Smooth muscle cell (in vitro differentiated cells): ENCODE measurements around the gene CCR5AS.

Experiments used
- DNase-seq: peaks from one replicate; lab custom pipeline; 2025; ENCODE audit not compliant: unreplicated experiment; lab: John Stamatoyannopoulos, UW
- H2AFZ ChIP-seq: fragments of 200-600 bp; sonication (generic); 2 replicates; pipeline ENCODE4 v1.6.0; 2016; ENCODE audit warnings: antibody characterized with exemption, low read depth, mild to moderate bottlenecking
- H3F3A ChIP-seq: fragments of 200-600 bp; sonication (generic); 2 replicates; pipeline ENCODE4 v1.6.0; 2017; ENCODE audit warnings: antibody characterized with exemption, low read depth
- H3K27ac ChIP-seq: fragments of 200-600 bp; sonication (generic); 2 replicates; pipeline ENCODE4 v1.5.1; 2016; ENCODE audit warnings: low read depth, mild to moderate bottlenecking
- H3K27me3 ChIP-seq: fragments of 200-600 bp; sonication (generic); 2 replicates; pipeline ENCODE4 v1.6.1; 2016; ENCODE audit warnings: low read depth, mild to moderate bottlenecking
- H3K36me3 ChIP-seq: fragments of 200-600 bp; sonication (generic); 2 replicates; pipeline ENCODE4 v1.5.1; 2016; ENCODE audit warnings: low read depth
- H3K4me1 ChIP-seq: fragments of 200-600 bp; sonication (generic); 2 replicates; pipeline ENCODE4 v1.5.1; 2016; ENCODE audit warnings: low read depth
- H3K4me2 ChIP-seq: fragments of 200-600 bp; sonication (generic); 2 replicates; pipeline ENCODE4 v1.6.0; 2016; ENCODE audit warnings: mild to moderate bottlenecking
- H3K4me3 ChIP-seq: fragments of 200-600 bp; sonication (generic); 2 replicates; pipeline ENCODE4 v1.5.1; 2016; ENCODE audit warnings: mild to moderate bottlenecking
- H3K79me2 ChIP-seq: fragments of 200-600 bp; sonication (generic); 2 replicates; pipeline ENCODE4 v1.6.0; 2016; ENCODE audit warnings: low read depth, mild to moderate bottlenecking
- H3K9ac ChIP-seq: fragments of 200-600 bp; sonication (generic); 2 replicates; pipeline ENCODE4 v1.6.0; 2016; ENCODE audit warnings: low read depth
- H3K9me3 ChIP-seq: fragments of 200-600 bp; sonication (generic); replicated peaks from 2 replicates; pipeline ENCODE4 v1.5.1; 2016; ENCODE audit warnings: low read depth
- H4K20me1 ChIP-seq: fragments of 200-600 bp; sonication (generic); 2 replicates; pipeline ENCODE4 v1.6.0; 2016; ENCODE audit warnings: low read depth
- CTCF ChIP-seq: fragments of 200-600 bp; sonication (generic); IDR thresholded peaks from 2 replicates; pipeline ENCODE4 v1.5.1; 2017; ENCODE audit warnings: borderline replicate concordance, mild to moderate bottlenecking, antibody characterized with exemption; ENCODE audit not compliant: insufficient read depth, poor library complexity, severe bottlenecking
- WGBS: methylation state at CpG from one replicate; pipeline ENCODE4 v1.1.7; 2016; ENCODE audit warnings: low lambda C conversion rate; 5-methylcytosine and 5-hydroxymethylcytosine counted together

The CCR5AS gene

DNA sequence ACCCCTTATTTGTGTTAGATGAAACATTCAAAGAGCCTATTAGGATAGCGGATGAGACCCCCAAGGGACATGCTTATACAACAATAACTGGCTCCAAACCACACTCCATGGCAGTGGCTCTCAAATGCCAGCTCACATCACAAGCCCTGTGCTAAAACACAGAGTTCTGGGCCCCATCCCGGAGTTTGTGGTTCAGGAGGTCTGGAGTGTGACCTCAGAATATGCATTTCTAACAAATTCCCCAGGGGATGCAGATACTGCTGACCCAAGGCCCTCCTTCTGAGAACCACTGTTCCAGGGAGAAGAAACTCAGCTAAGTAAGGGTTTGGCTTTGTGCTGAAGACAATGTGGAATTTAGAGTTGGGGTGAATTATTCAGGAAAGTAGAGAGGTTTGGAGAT lies 3.8 kb upstream of the CCR5AS start:
- no peaks in the 10 kb centered on the region for H3K36me3 ChIP-seq
- H3F3A ChIP-seq = no peaks in the 10 kb centered on the region
- no peak overlapping the region for H3K4me3 ChIP-seq
- DNase-seq = no peak
- H3K9ac ChIP-seq = no peak overlapping the region
- no peaks in the 10 kb centered on the region for H3K9me3 ChIP-seq
- H3K4me2 ChIP-seq = no peak overlapping the region
- peaks cover 78% of the 10 kb centered on the region for H3K27me3 ChIP-seq
- no peak overlapping the region for H3K27ac ChIP-seq
- H2AFZ ChIP-seq = no peak overlapping the region
- no peaks in the 10 kb centered on the region for H3K79me2 ChIP-seq
- 83% methylated on average over 2 of the region's 2 CpGs for WGBS
- no peaks in the 10 kb centered on the region for H3K4me1 ChIP-seq
- no peak for TF ChIP-seq CTCF
- no peaks in the 10 kb centered on the region for H4K20me1 ChIP-seq

GRCh38 chr3:46409739-46410489 lies 3.0 kb upstream of the CCR5AS start:
- Histone ChIP-seq H3K27me3 (peaks cover 80% of the 10 kb centered on the region), H3K4me1 (no peaks in the 10 kb centered on the region)
- TF ChIP-seq CTCF = no peak

GRCh38 chr3:46408853-46409252 lies 2.0 kb upstream of the CCR5AS start:
- Histone ChIP-seq H3K4me1 (no peaks in the 10 kb centered on the region), H4K20me1 (no peaks in the 10 kb centered on the region), H3F3A (no peaks in the 10 kb centered on the region), H3K79me2 (no peaks in the 10 kb centered on the region), H3K9me3 (no peaks in the 10 kb centered on the region), H3K27ac (no peak overlapping the region), H3K9ac (no peak overlapping the region), H3K36me3 (no peaks in the 10 kb centered on the region), H3K4me3 (no peak overlapping the region), H3K27me3 (peaks cover 88% of the 10 kb centered on the region), H2AFZ (no peak overlapping the region), H3K4me2 (no peak overlapping the region)
- 92% methylated on average over 7 of the region's 7 CpGs for WGBS
- no peak for TF ChIP-seq CTCF
- no peak for DNase-seq

More at GRCh38 chr3:46409739-46410489, 3.0 kb upstream of the CCR5AS start:
- Histone ChIP-seq H3F3A (no peaks in the 10 kb centered on the region), H3K9me3 (no peaks in the 10 kb centered on the region), H3K4me3 (no peak overlapping the region), H3K36me3 (no peaks in the 10 kb centered on the region), H3K27ac (no peak overlapping the region), H3K9ac (no peak overlapping the region), H3K4me2 (no peak overlapping the region), H3K79me2 (no peaks in the 10 kb centered on the region), H4K20me1 (no peaks in the 10 kb centered on the region), H2AFZ (no peak overlapping the region)
- WGBS = 93% methylated on average over 9 of the region's 9 CpGs
- no peak for DNase-seq

GRCh38 chr3:46407970-46408369 lies 1.1 kb upstream of the CCR5AS start:
- Histone ChIP-seq H3K27me3 (peaks cover 95% of the 10 kb centered on the region), H3K4me1 (no peaks in the 10 kb centered on the region), H3K4me3 (no peak overlapping the region), H3K9me3 (no peaks in the 10 kb centered on the region), H4K20me1 (no peaks in the 10 kb centered on the region), H3F3A (no peaks in the 10 kb centered on the region), H3K9ac (no peak overlapping the region), H2AFZ (no peak overlapping the region), H3K79me2 (no peaks in the 10 kb centered on the region), H3K27ac (no peak overlapping the region), H3K4me2 (no peak overlapping the region), H3K36me3 (no peaks in the 10 kb centered on the region)
- no peak for TF ChIP-seq CTCF
- 92% methylated on average over 7 of the region's 7 CpGs for WGBS
- DNase-seq = no peak
